GM21786 (cell line): Measurements from ENCODE around the gene DTNA.
"Not testable (repeated sequence)": the region's sequence is repeated elsewhere in the genome, so short reads cannot be mapped to it uniquely, and the experiment has no call there.

Experiments
- ATAC-seq: cut with Tn5 transposase; IDR thresholded peaks from one replicate; pipeline ENCODE4 v1.9.1; 2021; ENCODE audit not compliant: unreplicated experiment

The DTNA gene

DNA sequence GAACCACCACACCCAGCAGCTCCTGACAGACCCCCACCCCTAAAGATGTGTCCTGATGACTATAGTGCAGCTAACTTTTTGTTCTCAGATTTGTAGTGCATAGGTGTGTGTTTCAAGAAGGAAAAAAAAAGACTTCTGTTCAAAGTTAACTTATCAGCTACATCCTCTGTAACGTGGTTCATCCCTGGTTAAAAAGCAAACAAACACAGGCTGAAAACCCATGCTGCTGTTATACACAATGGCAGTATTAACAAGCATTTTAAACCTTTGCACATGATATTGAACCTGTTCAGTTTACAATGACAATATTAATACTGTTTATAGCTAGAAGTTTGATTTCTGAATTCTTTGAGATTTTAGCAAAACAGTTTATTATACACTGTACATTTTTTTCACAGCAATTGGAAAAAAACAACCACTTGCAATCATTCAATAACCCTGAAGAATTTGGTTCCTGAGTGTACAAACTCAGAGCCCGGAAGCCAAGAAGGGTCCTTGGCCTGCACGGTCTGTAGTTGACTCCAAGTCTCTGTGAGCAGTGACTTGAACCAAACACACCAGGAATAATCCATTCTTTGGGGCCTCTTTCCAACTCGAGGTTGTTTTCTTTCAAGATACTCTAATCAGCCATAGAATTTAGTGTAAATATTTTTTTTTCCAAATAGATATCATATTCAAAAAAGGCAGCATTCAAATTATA is 177.9 kb downstream of the DTNA start:
- no peak for ATAC-seq

DNA sequence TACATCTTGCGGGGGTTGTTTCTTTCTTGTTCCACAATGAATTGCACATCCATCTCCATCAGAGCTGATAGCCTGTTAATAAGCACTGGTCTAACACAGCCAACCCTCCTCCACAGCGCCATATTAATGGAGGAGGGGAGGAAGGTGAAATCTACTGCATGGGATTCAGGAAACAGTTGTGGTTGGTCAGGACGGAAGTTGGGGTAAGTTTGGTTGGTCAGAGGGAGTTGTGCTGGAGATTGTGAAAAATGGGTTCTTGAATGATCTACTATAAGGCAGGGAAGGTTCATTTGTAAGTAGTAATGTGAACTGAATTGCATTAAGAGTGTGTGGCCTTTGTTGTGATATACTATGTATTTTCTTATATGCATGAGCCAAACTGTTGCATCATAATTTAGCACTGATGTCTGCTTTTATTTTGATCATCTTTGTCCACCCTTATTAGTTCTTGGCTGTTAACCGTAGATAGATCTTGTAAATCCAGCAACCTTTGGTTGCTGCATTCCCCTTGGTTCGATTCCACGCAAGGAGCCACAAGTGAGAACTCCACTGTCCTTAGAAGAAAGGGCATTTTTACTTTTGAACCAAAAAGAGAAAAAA is 180.5 kb downstream of the DTNA start:
- no peak for ATAC-seq

DNA sequence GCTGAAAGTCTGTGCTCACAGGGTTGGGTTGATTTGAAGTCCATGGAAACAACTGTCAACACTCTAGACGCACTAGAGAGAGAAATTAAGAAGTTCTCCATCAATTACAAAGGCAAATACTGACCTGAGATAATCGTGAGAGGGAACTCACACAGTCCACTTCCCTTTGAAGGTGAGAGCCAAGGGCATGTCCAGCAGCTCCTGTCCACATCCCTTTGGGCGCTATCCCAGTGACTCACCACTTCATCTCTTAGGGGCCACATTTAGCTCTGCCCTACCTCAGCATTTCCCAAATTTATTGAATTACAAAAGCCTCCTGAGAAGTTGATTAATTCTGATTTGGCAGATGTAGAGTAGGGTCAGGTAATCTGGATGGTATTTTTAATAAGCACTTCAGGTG is 182.3 kb downstream of the DTNA start:
- no peak for ATAC-seq

DNA sequence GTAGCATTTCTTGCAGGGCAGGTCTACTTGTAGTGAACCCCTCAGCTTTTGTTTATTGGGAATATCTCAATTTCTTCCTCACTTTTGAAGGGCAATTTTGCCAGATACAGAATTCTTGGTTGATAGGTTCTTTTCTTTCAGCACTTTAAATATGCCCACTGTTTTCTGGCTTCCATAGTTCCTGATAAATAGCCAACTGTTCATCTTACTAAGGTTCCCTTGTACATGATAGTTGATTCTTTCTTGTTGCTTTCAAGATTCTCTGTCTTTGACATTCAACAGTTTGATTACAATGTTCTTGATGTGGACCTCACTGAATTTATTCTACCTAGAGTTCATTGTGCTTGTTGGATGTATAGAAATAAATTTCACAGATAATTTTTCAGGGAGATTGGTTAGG is 183.1 kb downstream of the DTNA start:
- ATAC-seq = no peak

DNA sequence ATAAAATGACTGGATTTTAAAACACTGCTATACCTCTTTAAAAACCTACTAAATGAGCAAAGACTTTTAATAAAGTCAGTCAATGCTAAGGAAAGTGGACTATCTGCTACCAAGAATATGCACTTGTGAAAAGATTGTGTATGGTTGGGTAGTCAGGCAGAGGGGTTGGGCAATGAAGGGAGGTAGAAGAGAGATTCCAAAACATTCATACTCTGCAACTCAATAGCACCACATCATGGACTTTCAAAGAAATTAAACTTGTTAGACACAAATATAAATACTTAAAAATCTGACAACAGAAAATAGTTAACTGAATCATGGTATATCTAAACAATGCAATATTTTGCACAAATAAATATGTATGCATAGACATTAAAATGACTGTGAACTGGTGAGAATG is 191.2 kb downstream of the DTNA start:
- no peak for ATAC-seq

DNA sequence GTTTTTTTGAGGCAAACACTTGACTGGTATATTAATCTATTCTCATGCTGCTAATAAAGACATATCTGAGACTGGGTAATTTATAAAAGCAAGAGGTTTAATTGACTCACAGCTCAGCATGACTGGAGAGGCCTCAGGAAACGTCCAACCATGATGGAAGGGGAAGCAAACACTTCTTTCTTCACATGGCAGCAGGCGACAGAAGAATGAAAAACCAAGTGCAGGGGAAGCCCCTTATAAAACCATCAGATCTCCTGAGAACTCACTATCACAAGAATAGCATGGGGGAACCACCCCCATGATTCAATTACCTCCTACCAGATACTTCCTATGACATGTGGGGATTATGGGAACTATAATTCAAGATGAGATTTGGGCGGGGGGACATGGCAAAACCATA is 194.9 kb downstream of the DTNA start:
- no peak for ATAC-seq

DNA sequence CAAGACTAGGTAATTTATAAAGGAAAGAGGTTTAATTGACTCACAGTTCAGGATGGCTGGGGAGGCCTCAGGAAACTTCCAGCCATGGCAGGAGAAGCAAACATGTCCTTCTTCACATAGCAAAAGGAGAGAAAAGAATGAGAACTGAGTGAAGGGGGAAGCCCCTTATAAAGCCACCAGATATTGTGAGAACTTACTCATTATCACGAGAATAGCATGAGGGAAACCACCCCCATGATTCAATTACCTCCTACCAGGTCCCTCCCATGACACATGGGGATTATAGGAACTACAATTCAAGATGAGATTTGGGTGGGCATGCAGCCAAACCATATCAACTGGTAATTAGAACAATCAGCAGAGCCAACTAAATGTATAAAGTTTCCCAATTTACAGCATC is 196.9 kb downstream of the DTNA start:
- not testable (repeated sequence) for ATAC-seq

DNA sequence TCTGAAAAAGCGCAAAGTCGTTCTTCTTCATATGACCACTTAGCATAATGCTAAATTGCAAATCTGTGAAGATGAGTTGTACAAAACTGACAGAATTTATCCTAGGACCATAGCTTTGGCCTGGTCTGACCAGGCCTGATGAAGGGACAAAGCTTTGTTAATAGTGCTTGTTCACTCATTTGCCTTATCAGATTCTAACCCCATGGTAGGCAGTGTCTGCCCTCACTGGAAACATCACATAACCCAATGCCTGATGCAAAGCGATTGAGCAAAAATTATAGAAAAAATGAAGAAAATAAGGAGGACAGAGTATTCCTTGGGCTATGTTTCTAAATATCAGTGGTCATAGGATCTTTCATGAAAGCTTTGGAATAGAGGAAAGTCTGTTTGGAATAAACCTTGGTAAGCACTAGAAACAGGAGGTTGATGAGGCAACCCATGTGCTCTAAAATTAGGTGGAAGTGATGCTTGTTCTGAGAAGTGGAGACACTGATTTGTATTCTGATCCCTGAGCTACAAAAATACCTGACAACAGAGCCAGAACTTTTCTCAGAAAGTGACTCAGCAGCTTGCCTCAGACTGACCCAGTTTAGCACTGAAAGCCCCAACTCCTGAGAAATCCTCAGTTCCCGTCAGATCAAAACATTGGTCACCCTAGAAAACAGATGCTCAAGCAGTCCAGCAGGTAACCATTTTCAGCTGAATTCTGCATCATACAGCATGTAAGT is 199.7 kb downstream of the DTNA start:
- ATAC-seq = no peak

DNA sequence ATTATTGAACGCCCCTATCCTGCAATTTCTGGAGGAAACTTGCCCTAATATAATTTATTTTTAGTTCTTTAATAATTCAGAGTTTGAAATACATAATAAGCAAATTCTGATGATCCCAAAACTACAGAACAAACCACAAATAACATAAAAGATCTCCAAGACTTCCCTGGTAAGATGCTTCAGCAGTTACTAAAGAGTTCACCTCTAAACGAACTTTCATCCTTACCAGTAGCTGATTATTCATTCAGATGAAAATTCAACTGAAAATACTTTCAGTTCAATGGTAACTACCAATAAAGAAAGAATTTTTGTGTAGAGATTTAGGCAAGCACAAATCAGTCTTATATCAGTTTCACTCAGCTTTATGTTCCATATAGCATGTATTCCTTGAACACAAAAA is 201.0 kb downstream of the DTNA start:
- ATAC-seq = no peak

DNA sequence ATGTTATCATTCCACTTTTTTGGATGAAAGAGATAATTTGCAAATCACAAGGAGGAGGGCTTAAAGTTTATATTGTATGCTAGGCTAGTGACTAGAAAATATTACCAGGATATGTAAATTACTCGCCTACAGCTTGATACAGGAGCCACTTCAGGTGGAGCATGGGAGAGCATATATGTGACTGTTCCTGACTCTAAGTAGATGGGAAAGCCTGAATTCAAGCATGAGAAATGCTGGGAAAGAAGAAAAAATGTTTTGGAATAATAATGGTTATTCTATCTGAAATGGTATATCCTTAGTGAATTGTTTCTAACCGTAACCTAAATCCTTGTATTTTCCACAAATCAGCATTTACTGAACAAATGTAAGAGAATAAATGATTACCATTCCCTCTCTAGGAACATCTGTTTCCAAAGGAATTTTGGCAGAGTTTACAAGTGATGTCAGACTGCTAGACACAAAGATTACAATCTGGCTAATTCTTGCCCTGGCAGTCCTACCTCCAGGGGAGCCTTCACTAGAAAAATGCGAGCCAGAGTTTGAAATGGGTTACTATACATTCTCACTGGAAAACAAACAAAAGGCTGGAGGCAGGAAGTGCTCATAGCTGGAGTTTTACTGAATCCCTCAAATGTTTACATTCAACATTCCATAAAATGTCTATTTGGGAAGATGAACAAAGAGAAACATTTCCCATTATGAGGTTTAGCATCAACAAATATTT is 201.7 kb downstream of the DTNA start:
- ATAC-seq = no peak

DNA sequence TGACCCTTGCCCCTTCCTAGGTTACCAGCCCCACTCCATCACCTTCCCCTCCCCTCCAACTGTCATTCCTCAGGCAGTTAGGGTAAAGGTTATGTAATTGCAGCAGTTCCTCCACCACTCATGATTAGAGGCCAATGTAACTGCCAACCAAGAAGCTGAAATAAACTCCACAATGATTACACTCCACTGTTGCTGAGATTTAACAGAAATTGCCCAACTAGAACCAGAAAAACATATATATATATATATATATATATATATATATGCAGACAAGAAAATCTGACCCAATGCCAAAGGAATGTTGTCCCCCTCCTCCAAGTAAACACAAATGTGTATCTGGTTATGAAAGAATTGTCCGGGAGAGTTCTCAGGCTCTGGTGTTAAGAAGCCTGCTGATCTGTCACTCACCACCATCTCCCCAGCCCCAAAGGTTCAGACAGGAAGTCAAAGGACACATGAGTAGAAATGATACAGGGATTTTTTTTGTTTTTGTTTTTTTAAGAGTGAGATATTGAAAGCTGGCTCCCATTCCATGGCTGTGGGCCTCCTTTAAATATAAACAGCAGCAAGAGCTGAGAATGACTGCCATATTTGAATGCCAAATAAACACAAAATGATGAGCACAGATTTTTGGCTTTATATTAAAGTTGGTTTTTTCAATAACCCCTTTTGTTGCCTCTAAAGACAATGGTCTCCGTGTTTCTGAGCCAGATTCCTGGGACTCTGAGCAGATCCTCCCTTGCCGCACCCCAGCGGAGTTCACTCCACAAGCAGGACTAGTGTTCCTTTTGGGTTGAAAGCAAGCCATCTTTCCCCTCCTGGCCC is 204.0 kb downstream of the DTNA start:
- ATAC-seq = no peak

DNA sequence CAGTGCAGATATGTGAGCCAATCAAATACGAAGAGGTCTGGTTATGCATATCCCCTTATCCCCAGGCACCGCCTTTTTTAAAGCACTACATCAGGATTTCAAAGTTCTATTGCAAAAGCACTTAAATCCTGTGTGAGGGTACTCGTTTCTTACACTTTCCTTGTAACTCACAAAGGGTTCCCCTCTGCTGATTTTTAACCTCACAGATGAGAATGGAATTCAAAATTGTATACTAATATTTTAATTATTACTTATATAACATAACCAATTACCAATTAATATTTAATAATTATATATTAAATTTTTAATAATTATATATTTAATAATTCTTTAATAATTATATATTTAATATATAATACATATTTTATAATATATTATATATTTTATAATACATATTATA is 204.9 kb downstream of the DTNA start:
- ATAC-seq = no peak

DNA sequence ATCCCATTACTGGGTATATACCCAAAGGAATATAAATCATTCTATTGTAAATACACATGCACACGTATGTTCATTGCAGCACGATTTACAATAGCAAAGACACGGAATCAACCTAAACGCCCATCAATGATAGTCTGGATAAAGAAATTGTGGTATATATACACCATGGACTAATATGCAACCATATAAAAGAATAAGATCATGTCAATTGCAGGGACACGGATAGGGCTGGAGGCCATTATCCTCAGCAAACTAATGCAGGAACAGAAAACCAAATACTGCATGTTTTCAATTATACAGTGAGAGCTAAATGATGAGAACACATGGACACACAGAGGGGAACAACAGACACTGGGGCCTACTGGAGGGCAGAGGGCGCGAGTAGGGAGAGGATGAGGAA is 206.4 kb downstream of the DTNA start:
- ATAC-seq = not testable (repeated sequence)

DNA sequence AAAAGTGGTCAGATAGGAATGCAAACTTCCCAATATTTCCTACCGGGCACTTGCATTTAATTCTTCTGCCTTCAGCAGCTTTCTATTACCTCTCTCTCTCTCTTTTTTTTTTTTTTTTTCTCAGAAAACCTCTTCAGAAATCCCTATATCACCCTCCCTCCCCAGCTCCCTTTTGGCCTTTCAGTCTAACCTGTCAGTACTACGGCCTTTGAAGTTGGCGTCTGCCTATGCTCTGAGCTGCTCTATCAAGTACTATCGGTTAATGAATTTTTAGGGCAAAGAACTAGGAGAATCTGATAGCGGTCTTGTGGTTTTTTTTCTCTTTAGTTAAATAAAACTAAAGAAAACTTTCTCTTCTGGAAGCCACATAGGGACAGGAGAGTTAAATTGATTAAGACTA is 208.8 kb downstream of the DTNA start:
- no peak for ATAC-seq

DNA sequence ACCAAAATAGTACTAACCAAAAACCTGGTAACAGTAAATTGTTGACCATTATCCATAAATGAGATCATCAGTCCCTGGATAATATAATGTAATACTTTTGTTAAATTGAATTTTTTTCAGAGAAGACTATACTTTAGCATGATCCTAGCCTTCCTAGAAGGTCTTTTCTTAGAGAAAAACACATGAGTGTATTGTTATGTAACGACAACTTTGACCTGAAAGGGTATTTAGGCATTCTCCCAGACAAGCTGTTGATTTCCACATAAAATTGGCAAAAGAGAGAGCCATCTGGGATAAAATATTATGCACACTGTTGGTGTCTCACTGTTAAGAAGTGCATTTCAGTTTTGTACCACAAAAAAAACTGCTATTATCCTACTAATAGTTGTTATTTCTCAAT is 211.1 kb downstream of the DTNA start:
- no peak for ATAC-seq

DNA sequence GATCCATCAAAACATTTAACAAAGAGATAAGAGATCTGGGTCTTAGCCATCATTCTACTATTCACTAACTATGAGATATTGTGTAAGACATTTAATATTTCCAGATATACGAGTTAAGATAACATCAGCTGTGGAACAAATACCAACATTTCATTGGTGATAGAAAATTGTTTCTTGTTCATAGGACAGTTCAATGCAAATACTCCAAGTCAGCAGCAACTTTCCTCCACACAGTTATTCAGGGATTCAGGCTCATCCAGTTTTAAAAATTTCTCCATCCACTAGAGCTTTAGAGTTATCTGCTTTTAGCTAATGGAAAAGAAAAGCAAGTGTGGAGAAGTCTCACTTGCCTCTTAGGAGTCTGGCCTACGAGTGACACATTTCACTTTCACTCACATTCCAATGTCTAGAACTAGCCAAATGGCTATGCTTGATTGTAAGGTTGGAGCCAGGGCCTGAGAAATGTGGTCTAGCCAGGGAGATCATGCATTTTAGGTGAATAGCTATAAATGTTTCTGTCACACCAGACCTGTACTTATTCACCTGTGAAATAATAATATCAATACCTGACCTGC is 211.8 kb downstream of the DTNA start:
- ATAC-seq = no peak

DNA sequence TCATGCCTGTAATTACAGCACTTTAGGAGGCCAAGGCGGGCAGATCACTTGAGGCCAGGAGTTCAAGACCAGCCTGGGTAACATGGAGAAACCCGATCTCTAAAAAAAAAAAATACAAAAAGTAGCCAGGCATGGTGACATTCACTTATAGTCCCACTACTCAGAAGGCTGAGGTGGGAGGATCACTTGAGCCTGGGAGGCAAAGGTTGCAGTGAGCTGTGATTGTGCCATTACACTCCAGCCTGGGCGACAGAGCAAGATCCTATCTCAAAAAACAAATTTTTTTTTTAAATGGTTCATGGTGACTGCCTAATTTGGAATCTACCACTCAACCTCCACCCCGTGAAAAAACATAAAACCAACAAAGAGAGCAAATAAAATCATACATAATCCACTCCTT is 212.5 kb downstream of the DTNA start:
- ATAC-seq = not testable (repeated sequence)

DNA sequence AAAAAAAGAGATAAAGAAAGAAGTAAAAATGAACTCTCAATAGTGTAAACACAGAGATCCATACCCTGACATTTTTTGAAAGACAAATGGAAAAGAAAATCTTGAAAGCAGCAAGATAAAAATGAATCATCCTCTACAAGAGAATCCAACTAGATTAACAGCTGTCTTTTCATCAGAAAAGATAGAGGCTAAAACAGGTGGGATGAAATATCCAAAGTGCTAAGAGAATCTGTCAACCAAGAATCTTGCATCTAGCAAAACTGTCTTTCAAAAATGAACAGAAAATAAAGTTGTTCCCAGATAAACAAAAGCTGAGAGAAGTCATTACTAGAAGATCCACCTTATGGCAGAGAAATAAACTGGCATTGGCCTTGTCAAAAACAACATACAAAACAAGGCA is 213.8 kb downstream of the DTNA start:
- no peak for ATAC-seq

DNA sequence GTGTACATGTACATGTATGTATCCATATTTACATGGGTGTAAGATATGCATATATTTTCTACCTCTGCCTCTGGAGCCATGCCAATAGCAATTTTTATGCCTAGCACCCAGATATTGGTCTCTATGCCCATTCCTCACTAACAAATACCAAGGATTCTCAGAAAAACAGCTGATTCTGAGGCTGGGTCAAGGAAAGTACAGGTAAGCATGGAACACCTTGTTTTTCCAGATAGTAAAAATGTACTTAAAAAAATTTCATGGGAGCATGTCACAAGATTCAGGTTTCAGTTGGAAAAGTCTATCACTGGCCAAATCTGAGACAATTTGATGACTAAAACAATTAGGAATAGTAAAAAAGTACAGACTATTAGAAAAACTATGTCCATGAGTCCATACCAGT is 216.6 kb downstream of the DTNA start:
- ATAC-seq = no peak

DNA sequence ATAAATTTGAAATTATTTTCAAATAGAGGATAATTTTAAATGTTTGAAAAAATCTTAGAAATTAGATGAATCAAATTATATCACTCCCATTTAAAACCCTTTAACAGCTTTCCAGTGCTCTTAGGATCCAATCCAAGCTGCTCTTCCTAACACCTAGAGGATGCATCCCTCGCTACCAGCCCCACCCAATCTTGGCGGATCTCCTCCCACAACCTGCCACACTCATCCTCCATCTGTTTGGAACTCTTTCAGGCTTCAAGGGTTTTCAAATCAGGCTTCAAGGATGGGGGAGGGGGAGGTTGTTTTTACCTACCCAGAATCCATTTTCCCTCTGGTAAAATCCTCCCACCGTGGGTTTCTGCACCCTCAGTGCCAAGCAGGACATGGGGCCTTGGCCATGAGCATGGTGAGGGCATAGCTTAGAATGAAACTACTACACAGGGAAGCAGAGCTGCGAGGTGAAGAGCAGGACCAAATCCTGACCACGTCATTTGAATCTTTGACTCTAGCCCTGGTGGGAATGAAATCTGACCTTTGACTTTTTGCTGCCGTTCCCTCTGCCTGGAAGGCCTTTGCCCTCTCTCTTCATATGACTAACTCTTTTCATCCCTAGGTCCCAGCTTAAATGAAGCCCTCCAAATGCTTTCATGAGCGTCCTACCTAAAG is 218.1 kb downstream of the DTNA start:
- no peak for ATAC-seq
